ENCODE measurements around the gene CCDC159. TPM values are rescaled to one million over a fixed set of nuclear protein-coding genes. Genes with fewer than 3 reads are reported as not detected.

CCDC159 gene
- total and polyA plus RNA-seq, 4 donors: 6.3 to 25.2 (median 16.5) TPM

GRCh38 chr19:11373166-11373884, 27.0 kb downstream of the CCDC159 start:
- peak; percentile 43 for DNase-seq (ENCODE audit: low spot score)
- H3K4me1 ChIP-seq (ENCODE audit: control insufficient read depth in 4 of 4, insufficient read depth in 4 of 4, low read length in 3 of 4): peaks cover 4 to 32% (median 18%) of the 10 kb centered on the region in 4 donors
- H3K27me3 ChIP-seq (ENCODE audit: control insufficient read depth in 4 of 4, insufficient read depth in 4 of 4, low read length in 3 of 4): no peaks in the 10 kb centered on the region
- no peak overlapping the region for H3K4me3 ChIP-seq (ENCODE audit: low read depth in 1 of 3, low read length in 3 of 3)
- no peak overlapping the region for H3K27ac ChIP-seq (ENCODE audit: low read depth in 1 of 2, low read length in 2 of 2)
- 67% methylated on average over 10 of the region's 10 CpGs for WGBS
- no peak overlapping the region for H3K9ac ChIP-seq (ENCODE audit: low read depth in 1 of 2, low read length in 2 of 2)
- no peak for TF ChIP-seq TAF1 (conservative IDR thresholded peaks at IDR 0.05)
- TF ChIP-seq MAX (IDR thresholded peaks at IDR 0.05): no peak
- TF ChIP-seq JUND (IDR thresholded peaks at IDR 0.05): no peak
- TF ChIP-seq, protein P1, sequence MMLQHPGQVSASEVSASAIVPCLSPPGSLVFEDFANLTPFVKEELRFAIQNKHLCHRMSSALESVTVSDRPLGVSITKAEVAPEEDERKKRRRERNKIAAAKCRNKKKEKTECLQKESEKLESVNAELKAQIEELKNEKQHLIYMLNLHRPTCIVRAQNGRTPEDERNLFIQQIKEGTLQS (IDR thresholded peaks at IDR 0.05): no peak
- TF ChIP-seq GABPA (IDR thresholded peaks at IDR 0.05 in 1 of 2, conservative IDR thresholded peaks at IDR 0.05 in 1 of 2): no peak
- no peak for TF ChIP-seq FOXA2 (IDR thresholded peaks at IDR 0.05)
- TF ChIP-seq, protein P2, sequence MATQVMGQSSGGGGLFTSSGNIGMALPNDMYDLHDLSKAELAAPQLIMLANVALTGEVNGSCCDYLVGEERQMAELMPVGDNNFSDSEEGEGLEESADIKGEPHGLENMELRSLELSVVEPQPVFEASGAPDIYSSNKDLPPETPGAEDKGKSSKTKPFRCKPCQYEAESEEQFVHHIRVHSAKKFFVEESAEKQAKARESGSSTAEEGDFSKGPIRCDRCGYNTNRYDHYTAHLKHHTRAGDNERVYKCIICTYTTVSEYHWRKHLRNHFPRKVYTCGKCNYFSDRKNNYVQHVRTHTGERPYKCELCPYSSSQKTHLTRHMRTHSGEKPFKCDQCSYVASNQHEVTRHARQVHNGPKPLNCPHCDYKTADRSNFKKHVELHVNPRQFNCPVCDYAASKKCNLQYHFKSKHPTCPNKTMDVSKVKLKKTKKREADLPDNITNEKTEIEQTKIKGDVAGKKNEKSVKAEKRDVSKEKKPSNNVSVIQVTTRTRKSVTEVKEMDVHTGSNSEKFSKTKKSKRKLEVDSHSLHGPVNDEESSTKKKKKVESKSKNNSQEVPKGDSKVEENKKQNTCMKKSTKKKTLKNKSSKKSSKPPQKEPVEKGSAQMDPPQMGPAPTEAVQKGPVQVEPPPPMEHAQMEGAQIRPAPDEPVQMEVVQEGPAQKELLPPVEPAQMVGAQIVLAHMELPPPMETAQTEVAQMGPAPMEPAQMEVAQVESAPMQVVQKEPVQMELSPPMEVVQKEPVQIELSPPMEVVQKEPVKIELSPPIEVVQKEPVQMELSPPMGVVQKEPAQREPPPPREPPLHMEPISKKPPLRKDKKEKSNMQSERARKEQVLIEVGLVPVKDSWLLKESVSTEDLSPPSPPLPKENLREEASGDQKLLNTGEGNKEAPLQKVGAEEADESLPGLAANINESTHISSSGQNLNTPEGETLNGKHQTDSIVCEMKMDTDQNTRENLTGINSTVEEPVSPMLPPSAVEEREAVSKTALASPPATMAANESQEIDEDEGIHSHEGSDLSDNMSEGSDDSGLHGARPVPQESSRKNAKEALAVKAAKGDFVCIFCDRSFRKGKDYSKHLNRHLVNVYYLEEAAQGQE (IDR thresholded peaks at IDR 0.05): no peak
- H3K36me3 ChIP-seq (ENCODE audit: control insufficient read depth in 4 of 4, insufficient read depth in 3 of 4, low read depth in 1 of 4, low read length in 3 of 4): peaks cover 0 to 11% (median 4%) of the 10 kb centered on the region in 4 donors
- H3K9me3 ChIP-seq (ENCODE audit: control insufficient read depth in 4 of 4, low read length in 3 of 4): no peaks in the 10 kb centered on the region

DNA sequence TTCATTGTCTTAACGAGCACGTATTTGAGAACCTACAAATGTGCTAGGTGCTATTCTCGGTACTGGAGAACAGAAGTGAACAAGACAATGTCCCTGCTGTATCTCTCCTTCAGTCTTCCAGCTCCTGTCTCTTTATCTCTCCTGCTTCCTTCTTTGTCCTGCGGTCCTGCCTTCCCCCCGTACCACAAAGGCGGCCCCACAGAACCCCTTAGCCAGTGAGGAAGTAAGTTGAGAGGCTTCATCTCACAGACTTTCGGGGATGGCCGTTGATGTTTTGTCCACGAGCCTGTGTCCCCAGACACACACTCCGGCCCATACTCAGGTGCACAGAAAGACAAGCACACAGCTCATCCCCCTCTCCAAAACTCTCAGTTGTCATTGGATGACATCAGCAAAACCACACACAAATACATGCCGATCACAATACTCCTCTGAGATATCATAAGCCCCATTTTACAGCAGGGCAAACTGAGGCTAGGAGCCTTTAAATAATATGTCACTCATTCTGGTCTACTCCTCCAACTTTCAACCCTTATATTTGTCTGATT, 27.6 kb downstream of the CCDC159 start:
- no peak for DNase-seq (ENCODE audit: low spot score)
- WGBS: 46% methylated on average over 11 of the region's 11 CpGs
- TF ChIP-seq HNF4A (conservative IDR thresholded peaks at IDR 0.05) (no peak), JUND (IDR thresholded peaks at IDR 0.05) (no peak), YY1 (IDR thresholded peaks at IDR 0.05) (no peak), GABPA (IDR thresholded peaks at IDR 0.05 in 1 of 2, conservative IDR thresholded peaks at IDR 0.05 in 1 of 2) (no peak)
- TF ChIP-seq, protein P2 (IDR thresholded peaks at IDR 0.05): no peak
- TF ChIP-seq, protein P3, sequence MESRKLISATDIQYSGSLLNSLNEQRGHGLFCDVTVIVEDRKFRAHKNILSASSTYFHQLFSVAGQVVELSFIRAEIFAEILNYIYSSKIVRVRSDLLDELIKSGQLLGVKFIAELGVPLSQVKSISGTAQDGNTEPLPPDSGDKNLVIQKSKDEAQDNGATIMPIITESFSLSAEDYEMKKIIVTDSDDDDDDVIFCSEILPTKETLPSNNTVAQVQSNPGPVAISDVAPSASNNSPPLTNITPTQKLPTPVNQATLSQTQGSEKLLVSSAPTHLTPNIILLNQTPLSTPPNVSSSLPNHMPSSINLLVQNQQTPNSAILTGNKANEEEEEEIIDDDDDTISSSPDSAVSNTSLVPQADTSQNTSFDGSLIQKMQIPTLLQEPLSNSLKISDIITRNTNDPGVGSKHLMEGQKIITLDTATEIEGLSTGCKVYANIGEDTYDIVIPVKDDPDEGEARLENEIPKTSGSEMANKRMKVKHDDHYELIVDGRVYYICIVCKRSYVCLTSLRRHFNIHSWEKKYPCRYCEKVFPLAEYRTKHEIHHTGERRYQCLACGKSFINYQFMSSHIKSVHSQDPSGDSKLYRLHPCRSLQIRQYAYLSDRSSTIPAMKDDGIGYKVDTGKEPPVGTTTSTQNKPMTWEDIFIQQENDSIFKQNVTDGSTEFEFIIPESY (IDR thresholded peaks at IDR 0.05): no peak
- TF ChIP-seq, protein P4, sequence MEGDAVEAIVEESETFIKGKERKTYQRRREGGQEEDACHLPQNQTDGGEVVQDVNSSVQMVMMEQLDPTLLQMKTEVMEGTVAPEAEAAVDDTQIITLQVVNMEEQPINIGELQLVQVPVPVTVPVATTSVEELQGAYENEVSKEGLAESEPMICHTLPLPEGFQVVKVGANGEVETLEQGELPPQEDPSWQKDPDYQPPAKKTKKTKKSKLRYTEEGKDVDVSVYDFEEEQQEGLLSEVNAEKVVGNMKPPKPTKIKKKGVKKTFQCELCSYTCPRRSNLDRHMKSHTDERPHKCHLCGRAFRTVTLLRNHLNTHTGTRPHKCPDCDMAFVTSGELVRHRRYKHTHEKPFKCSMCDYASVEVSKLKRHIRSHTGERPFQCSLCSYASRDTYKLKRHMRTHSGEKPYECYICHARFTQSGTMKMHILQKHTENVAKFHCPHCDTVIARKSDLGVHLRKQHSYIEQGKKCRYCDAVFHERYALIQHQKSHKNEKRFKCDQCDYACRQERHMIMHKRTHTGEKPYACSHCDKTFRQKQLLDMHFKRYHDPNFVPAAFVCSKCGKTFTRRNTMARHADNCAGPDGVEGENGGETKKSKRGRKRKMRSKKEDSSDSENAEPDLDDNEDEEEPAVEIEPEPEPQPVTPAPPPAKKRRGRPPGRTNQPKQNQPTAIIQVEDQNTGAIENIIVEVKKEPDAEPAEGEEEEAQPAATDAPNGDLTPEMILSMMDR (IDR thresholded peaks at IDR 0.05; ENCODE audit: low read depth, low read length, missing input control): no peak
- TF ChIP-seq, protein P1 (IDR thresholded peaks at IDR 0.05): no peak
- Histone ChIP-seq H3K9me3 (ENCODE audit: control insufficient read depth in 4 of 4, low read length in 3 of 4) (no peaks in the 10 kb centered on the region), H3K27ac (ENCODE audit: low read depth in 1 of 2, low read length in 2 of 2) (peak overlapping the region; percentile 97 to 98), H3K4me3 (ENCODE audit: low read depth in 1 of 3, low read length in 3 of 3) (peak overlapping the region; percentile 59 to 84 (median 79)), H3K4me1 (ENCODE audit: control insufficient read depth in 4 of 4, insufficient read depth in 4 of 4, low read length in 3 of 4) (peaks cover 4 to 34% (median 19%) of the 10 kb centered on the region in 4 donors), H3K9ac (ENCODE audit: low read depth in 1 of 2, low read length in 2 of 2) (peak overlapping the region; percentile 86 to 90), H3K36me3 (ENCODE audit: control insufficient read depth in 4 of 4, insufficient read depth in 3 of 4, low read depth in 1 of 4, low read length in 3 of 4) (peaks cover 0 to 8% (median 2%) of the 10 kb centered on the region in 4 donors), H3K27me3 (ENCODE audit: control insufficient read depth in 4 of 4, insufficient read depth in 4 of 4, low read length in 3 of 4) (no peaks in the 10 kb centered on the region)
